Dermis blood vessel endothelial cell (primary cell): ENCODE measurements around the gene CD180. TPM values are rescaled to one million over a fixed set of nuclear protein-coding genes. Genes with fewer than 3 reads are reported as not detected.
"Not testable (repeated sequence)": the region's sequence is repeated elsewhere in the genome, so short reads cannot be mapped to it uniquely, and the experiment has no call there.

ENCODE experiments used
- DNase-seq: peaks from one replicate; pipeline ENCODE4 v3.0.0; 2010
- total RNA-seq: library from RNA; depleted of rRNA; stranded (reverse); fragments of >200 nt; gene quantifications from 2 replicates; pipeline ENCODE4 v1.2.3, GENCODE V29; 2014

CD180 gene
- total RNA-seq, 1 donor from 2014 or later, result not detected

- no peak for DNase-seq
Measured at GRCh38 chr5:67188274-67189078, 8.1 kb downstream of the CD180 start.

GRCh38 chr5:67187006-67187715 lies 9.4 kb downstream of the CD180 start:
- no peak for DNase-seq

GRCh38 chr5:67183859-67184258 lies 12.7 kb downstream of the CD180 start:
- DNase-seq, result no peak

- peak; percentile 89 for DNase-seq
Measured at GRCh38 chr5:67182301-67182790, 14.3 kb downstream of the CD180 start.

- no peak for DNase-seq
Measured at GRCh38 chr5:67181648-67182221, 14.9 kb downstream of the CD180 start.

- no peak for DNase-seq
Measured at GRCh38 chr5:67179697-67180361, 16.8 kb downstream of the CD180 start.

GRCh38 chr5:67178966-67179365 lies 17.6 kb downstream of the CD180 start:
- DNase-seq, result no peak

GRCh38 chr5:67178085-67178484 lies 18.5 kb downstream of the CD180 start:
- no peak for DNase-seq

GRCh38 chr5:67176936-67177335 lies 19.7 kb downstream of the CD180 start:
- no peak for DNase-seq

GRCh38 chr5:67173959-67174358 lies 22.6 kb downstream of the CD180 start:
- DNase-seq, result no peak

- not testable (repeated sequence) for DNase-seq
Measured at GRCh38 chr5:67173351-67173750, 23.2 kb downstream of the CD180 start.

- no peak for DNase-seq
Measured at GRCh38 chr5:67170767-67171166, 25.8 kb downstream of the CD180 start.

- DNase-seq, result no peak
Measured at GRCh38 chr5:67168069-67168468, 28.5 kb downstream of the CD180 start.

GRCh38 chr5:67166460-67167285 lies 29.9 kb downstream of the CD180 start:
- no peak for DNase-seq

- DNase-seq, result peak; percentile 87
Measured at GRCh38 chr5:67165526-67166459, 30.8 kb downstream of the CD180 start.

- DNase-seq, result no peak
Measured at GRCh38 chr5:67164856-67165525, 31.6 kb downstream of the CD180 start.

- no peak for DNase-seq
Measured at GRCh38 chr5:67163863-67164595, 32.6 kb downstream of the CD180 start.

- no peak for DNase-seq
Measured at GRCh38 chr5:67163231-67163756, 33.3 kb downstream of the CD180 start.

- DNase-seq, result no peak
Measured at GRCh38 chr5:67161767-67162166, 34.8 kb downstream of the CD180 start.
